Dermis microvascular lymphatic vessel endothelial cell (primary cell): ENCODE measurements around the gene BRIX1. TPM values are rescaled to one million over a fixed set of nuclear protein-coding genes. Genes with fewer than 3 reads are reported as not detected.
"Not testable (repeated sequence)": the region's sequence is repeated elsewhere in the genome, so short reads cannot be mapped to it uniquely, and the experiment has no call there.

Source experiments
- DNase-seq, 2 donors: peaks; one replicate each; pipeline versions ENCODE4 v3.0.0 to v3.0.0-alpha.2; 2010; ENCODE audit warnings: low read depth in 2 of 2
- total RNA-seq: library from RNA; depleted of rRNA; stranded (reverse); fragments of >200 nt; gene quantifications from 2 replicates; pipeline ENCODE4 v1.2.1, GENCODE V29; 2014

Gene BRIX1
- total RNA-seq, 1 donor from 2014 or later = 20.0 TPM

- DNase-seq = no peak
Measured at GRCh38 chr5:34914671-34915138, 806 bp upstream of the BRIX1 start.

DNA sequence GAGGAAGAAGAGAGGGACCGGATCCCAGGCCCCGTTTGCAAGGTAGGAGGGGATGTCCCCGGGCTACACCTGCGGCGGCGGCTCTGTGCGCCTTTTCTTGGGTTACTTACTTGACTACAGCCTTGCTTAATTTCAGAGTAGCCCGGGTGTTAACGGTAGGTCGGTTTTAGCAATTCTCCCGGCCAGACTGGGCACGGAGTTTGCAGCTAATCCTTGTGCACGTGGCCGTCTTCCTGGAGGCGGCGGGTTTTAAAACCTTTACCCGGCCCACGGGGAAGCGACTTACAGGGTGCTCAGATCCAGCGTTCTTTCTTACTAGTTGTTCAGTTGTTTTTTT is 313 bp downstream of the BRIX1 start:
- DNase-seq = peak in 1 of 2 donors; percentile 16

DNA sequence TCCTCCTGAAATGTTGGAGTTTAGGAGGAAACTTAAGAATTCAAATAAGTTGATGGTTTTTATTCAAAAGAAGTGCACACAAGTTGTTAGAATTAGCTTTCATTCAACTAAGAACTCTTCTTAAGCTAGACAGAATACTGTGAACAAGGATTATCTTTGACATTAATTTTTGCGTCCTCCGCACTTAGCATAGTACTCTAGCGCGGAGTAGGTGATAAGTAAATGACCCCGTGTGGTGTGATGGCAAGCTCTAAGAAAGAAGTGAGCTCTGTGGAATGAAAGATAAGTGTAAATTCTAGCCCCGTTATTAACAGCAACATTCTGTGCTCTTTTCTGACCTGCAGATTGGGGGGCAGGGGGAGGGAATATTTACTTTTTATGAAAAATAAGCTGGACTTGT is 1.0 kb downstream of the BRIX1 start:
- DNase-seq = no peak

GRCh38 chr5:34918025-34918424 is 2.5 kb downstream of the BRIX1 start:
- DNase-seq = no peak

- no peak for DNase-seq
Measured at GRCh38 chr5:34919077-34919476, 3.6 kb downstream of the BRIX1 start.

DNA sequence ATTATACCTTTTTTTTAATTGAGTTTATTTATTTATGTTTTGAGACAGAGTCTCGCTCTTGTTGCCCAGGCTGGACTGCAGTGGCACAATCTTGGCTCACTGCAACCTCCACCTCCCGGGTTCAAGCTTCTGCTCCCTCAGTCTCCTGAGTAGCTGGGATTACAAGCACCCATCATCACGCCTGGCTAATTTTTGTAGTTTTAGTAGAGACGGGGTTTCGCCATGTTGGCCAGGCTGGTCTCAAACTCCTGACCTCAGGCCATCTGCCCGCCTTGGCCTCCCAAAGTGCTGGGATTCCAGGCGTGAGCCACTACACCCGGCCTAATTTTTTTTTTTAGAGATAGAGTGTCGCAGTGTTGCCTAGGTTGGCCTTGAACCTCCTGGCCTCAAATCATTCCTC is 7.7 kb downstream of the BRIX1 start:
- not testable (repeated sequence) for DNase-seq

DNA sequence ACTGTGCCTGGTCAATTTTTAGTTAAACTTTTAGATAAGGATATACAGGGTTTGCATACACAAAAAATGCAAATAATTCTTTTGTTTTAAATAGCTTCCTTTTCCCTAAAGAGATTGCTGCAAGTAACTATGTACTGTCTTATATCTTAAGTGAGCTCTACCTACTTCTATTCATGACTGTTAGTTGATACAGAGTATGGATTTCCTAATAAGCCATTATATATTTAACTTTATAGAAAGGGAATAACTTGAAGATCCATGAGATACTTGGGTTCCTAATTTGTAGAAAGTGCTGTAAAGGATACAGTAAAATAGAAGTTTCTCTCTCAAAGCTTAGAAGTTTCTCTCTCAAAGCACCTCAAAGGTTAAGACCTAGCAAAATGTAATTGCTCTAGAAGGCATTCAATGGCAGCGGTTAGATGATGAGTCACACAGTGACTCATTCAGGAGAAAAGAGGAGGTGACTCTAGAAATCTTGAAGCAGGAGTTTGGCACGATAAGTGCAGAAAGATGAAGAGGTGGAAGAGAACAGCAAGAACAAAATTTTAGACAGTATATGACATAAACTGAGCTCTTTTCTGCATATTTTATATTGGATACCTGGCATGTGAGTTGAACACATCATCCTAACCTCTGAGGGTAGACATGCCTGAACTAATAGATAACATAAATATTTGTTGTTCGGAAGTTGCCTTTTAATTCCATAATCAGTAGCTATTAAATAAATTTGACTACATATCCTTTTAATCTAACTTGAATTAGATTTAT is 8.4 kb downstream of the BRIX1 start:
- peak in 1 of 2 donors; percentile 78 for DNase-seq

DNA sequence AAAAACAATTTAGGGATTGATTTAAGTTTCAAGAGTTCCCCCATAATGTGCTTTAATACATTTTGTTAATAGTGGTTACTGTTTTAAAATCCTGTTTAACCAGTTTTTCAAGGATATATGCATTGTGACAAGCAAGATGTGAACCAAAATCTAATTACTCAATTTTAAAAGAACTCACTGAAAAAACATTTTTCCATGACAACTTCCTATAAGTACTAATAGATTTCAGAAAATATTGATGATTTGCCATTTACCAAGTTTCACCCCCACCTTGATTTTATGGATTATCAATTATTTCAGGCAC is 8.9 kb downstream of the BRIX1 start:
- DNase-seq = no peak

DNA sequence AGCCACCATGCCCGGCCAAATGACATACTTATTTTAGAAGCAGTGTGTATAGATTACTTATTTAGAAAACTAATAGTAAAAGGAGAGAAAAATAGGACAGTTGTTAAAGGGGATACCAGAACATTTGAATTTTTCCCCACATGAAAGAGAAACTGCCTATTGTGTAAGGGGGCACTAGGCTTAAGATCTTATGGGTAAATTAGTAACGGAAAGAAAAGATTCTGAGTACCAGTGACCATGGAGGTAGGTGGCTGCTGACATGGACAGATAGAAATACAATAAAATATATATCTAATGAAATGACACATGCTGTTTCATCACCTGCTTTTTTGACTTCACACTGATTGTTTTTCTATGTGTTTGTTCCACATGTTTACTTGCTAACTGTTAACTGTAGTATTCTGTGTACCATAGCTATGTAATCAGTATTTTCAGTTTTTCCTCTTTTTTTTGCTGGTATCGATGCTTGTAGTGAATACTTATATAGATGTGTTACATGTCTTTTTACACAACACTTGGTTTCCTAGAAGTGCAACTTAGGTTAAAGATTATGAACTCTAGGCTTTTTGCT is 10.9 kb downstream of the BRIX1 start:
- no peak for DNase-seq

DNA sequence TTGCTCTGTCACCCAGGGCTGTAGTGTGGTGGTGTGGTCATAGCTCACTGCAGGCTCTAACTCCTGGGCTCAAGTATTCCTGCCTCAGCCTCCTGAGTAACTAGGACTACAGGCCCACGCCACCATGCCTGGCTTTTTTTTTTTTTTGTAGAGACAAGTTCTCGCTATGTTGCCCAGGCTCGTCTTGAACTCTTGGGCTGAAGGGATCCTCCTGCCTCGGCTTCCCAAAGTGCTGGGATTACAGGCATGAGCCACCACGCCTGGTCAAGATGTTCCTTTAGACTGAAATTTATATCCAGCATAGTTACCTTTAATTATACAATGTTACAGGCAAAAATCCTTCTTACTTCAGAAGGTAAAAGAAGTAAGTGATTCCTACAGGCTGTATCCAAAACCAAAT is 12.3 kb downstream of the BRIX1 start:
- no peak for DNase-seq

GRCh38 chr5:34928267-34928666 is 12.8 kb downstream of the BRIX1 start:
- no peak for DNase-seq

- peak; percentile 85 to 97 for DNase-seq
Measured at GRCh38 chr5:34929134-34929719, 13.7 kb downstream of the BRIX1 start, which contains the start of gene DNAJC21. TSS of gene DNAJC21 (plus strand) at chr5:34929559. CDS start at chr5:34929820, 261 bp downstream.

- peak in 1 of 2 donors; percentile 85 for DNase-seq
Measured at GRCh38 chr5:34929720-34930461, 14.4 kb downstream of the BRIX1 start.

GRCh38 chr5:34930462-34930844 is 14.9 kb downstream of the BRIX1 start:
- DNase-seq = peak in 1 of 2 donors; percentile 39

DNA sequence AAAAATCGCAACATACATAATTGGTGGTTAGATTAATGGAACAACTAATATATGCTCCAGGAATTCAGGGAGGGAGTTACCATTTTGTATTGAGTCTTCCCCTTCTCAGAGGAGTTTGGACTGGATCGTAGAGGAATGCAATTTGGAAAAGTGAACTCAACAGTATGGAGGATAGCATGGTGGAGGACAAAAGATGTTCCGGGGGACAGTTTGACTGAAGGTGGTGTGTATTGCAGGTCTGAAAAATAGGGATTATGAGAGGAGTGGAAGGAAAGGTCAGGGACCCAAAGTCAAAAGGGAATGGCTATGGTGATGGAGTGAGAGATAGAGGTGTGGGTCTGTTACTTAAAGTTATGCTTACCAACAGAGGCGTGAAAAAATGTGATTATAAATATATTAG is 15.4 kb downstream of the BRIX1 start:
- no peak for DNase-seq

- DNase-seq = no peak
Measured at GRCh38 chr5:34932947-34933346, 17.4 kb downstream of the BRIX1 start.

DNA sequence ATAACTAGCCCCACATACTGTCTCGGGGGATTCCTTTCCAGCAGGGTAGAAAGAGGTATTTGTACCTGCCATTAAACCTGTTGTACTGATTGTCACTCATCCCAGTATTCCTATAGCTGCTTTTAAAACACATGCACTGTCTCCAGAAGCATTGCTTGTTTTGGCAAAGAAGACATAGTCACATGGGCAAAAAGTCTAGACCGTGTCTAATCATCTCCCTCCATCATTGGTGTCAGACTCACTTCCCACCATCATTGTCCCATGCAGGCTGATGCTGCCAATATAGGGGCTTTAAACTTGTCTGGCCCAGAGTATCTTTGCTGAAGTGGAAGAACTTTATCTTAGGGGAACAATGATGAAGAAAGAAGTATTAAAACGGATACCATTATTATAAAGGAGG is 26.4 kb downstream of the BRIX1 start:
- DNase-seq = peak in 1 of 2 donors; percentile 39

DNA sequence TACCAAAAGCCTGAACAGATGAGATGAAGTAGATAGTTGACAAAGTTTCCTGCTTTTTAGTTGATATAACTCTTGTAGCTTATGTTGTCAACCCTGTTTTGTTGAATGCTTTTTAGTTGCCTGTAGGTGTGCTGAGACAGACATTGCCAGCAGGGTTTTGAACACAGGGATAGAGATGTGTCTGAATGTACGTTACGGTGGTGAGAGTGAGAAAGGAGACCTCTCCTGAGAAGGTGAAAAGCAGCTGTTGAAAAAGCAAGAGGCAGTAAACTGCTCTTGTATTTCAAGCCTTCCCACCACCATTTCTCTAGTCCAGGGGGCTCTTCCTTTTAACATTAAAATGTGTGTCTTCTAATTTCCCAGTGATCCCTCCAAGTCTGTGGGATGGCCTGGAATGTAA is 28.5 kb downstream of the BRIX1 start:
- DNase-seq = no peak

DNA sequence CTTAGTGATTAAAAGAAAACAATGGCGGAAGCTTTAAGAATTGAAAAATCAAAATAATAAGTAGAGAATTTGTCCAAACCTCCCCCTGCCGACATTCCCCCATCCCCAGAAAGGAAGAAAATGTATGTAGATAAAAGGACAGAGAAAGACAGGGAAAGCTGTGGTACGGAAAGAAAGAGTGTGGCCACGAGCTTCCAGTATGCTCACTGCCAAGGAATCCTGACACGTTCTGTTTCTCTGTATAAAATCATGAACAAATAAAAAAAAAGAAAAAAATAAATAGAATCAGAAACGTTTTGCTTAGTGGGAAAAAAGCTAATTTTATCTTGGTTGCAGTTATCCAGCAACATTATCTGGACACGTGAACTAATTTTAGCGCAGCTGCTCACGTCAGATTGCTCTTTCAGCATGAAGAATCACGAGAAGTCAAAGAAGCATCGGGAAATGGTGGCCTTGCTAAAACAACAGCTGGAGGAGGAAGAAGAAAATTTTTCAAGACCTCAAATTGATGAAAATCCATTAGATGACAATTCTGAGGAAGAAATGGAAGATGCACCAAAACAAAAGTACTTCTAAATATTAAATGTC is 29.0 kb downstream of the BRIX1 start:
- DNase-seq = no peak

DNA sequence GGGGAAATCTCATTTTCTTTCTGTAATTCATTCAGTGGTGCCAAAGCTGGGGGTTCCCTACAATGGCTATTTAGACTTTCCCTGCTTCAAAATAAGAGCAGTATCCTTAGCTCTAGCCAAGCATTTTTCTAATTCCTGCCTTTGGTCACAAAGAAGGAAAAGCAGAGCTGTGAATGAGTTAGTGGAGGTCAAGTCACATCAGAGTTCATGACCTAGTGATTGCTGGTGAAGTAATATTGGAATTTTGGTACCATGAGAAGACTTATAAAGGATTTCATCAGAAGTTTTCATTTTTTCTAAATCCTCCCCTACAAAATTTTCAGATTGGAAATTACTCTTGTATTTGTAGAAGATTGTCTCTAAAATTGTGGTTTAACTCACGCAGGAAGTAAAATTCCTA is 41.8 kb downstream of the BRIX1 start:
- DNase-seq = no peak

- peak; percentile 2 to 35 for DNase-seq
Measured at GRCh38 chr5:34957857-34958690, 42.6 kb downstream of the BRIX1 start.
